Liver (tissue), 9 donors: ENCODE results near the gene RALGAPA2. TPM values are rescaled to one million over a fixed set of nuclear protein-coding genes. Genes with fewer than 3 reads are reported as not detected.
A peak's percentile ranks its signal among the peaks of the same experiment; 100 is the strongest.

Source experiments
- DNase-seq: peaks from one replicate; pipeline ENCODE4 v3.0.0-alpha.2; 2017; ENCODE audit warnings: low spot score
- H3K27ac ChIP-seq, 2 donors: one replicate each; pipeline ENCODE4 v1.7.0; 2013; ENCODE audit warnings: inconsistent platforms in 2 of 2, low read length in 2 of 2, control low read depth in 1 of 2, low read depth in 1 of 2, mild to moderate bottlenecking in 1 of 2
- H3K27me3 ChIP-seq, 4 donors: one replicate each; pipeline versions ENCODE4 v1.6.1 to v1.7.0; 2013; ENCODE audit warnings: low read length in 3 of 4, inconsistent platforms in 1 of 4, mild to moderate bottlenecking in 1 of 4, moderate library complexity in 1 of 4; ENCODE audit not compliant: control insufficient read depth in 4 of 4, insufficient read depth in 4 of 4
- H3K36me3 ChIP-seq, 4 donors: one replicate each; pipeline versions ENCODE4 v1.6.1 to v1.7.0; 2013; ENCODE audit warnings: low read length in 3 of 4, mild to moderate bottlenecking in 3 of 4, low read depth in 1 of 4, moderate library complexity in 1 of 4; ENCODE audit not compliant: control insufficient read depth in 4 of 4, insufficient read depth in 3 of 4
- H3K4me1 ChIP-seq, 4 donors: one replicate each; pipeline versions ENCODE4 v1.6.1 to v1.7.0; 2013; ENCODE audit warnings: low read length in 3 of 4, mild to moderate bottlenecking in 3 of 4, moderate library complexity in 1 of 4; ENCODE audit not compliant: control insufficient read depth in 4 of 4, insufficient read depth in 4 of 4
- H3K4me3 ChIP-seq, 3 donors: one replicate each; pipeline versions ENCODE4 v1.6.1 to v1.7.0; 2013; ENCODE audit warnings: low read length in 3 of 3, control low read depth in 1 of 3, low read depth in 1 of 3, mild to moderate bottlenecking in 1 of 3
- H3K9ac ChIP-seq, 2 donors: one replicate each; pipeline ENCODE4 v1.7.0; 2013; ENCODE audit warnings: low read length in 2 of 2, mild to moderate bottlenecking in 2 of 2, moderate library complexity in 2 of 2, control low read depth in 1 of 2, low read depth in 1 of 2
- H3K9me3 ChIP-seq, 4 donors: one replicate each; pipeline versions ENCODE4 v1.6.1 to v1.7.0; 2013; ENCODE audit warnings: low read length in 3 of 4; ENCODE audit not compliant: control insufficient read depth in 4 of 4
- EGR1 ChIP-seq, 2 donors: IDR thresholded peaks; 2 replicates each; pipeline ENCODE4 v1.6.1; 2016 to 2018; ENCODE audit warnings: antibody characterized with exemption in 2 of 2, low read depth in 2 of 2
- FOXA1 ChIP-seq: IDR thresholded peaks from 2 replicates; pipeline ENCODE4 v1.6.1; 2016; ENCODE audit warnings: antibody characterized with exemption
- FOXA2 ChIP-seq: IDR thresholded peaks from 2 replicates; pipeline ENCODE4 v1.6.1; 2016; ENCODE audit warnings: antibody characterized with exemption
- GABPA ChIP-seq, 2 donors: IDR thresholded peaks in 1 of 2; conservative IDR thresholded peaks in 1 of 2; 2 replicates each; pipeline ENCODE4 v1.6.1; 2016; ENCODE audit warnings: antibody characterized with exemption in 2 of 2, mild to moderate bottlenecking in 1 of 2, moderate library complexity in 1 of 2
- HNF4A ChIP-seq, 2 donors: conservative IDR thresholded peaks; 2 replicates each; pipeline ENCODE4 v1.6.1; 2016; ENCODE audit warnings: antibody characterized with exemption in 2 of 2, mild to moderate bottlenecking in 2 of 2
- HNF4G ChIP-seq: IDR thresholded peaks from 2 replicates; pipeline ENCODE4 v1.6.1; 2016; ENCODE audit warnings: antibody characterized with exemption
- JUND ChIP-seq, 2 donors: IDR thresholded peaks; 2 replicates each; pipeline ENCODE4 v1.6.1; 2016; ENCODE audit warnings: antibody characterized with exemption in 2 of 2
- NR2F2 ChIP-seq: IDR thresholded peaks from 2 replicates; pipeline ENCODE4 v1.6.1; 2016; ENCODE audit warnings: antibody characterized with exemption
- RAD21 ChIP-seq, 2 donors: IDR thresholded peaks; 2 replicates each; pipeline ENCODE4 v1.6.1; 2016; ENCODE audit warnings: antibody characterized with exemption in 2 of 2, mild to moderate bottlenecking in 2 of 2
- RXRA ChIP-seq, 2 donors: IDR thresholded peaks; 2 replicates each; pipeline ENCODE4 v1.6.1; 2017 to 2018; ENCODE audit warnings: antibody characterized with exemption in 2 of 2, mild to moderate bottlenecking in 1 of 2
- SP1 ChIP-seq: IDR thresholded peaks from 2 replicates; pipeline ENCODE4 v1.6.1; 2018; ENCODE audit warnings: antibody characterized with exemption, mild to moderate bottlenecking
- TAF1 ChIP-seq: conservative IDR thresholded peaks from 2 replicates; pipeline ENCODE4 v1.6.1; 2016; ENCODE audit warnings: antibody characterized with exemption, mild to moderate bottlenecking
- YY1 ChIP-seq: IDR thresholded peaks from 2 replicates; pipeline ENCODE4 v1.6.1; 2016; ENCODE audit warnings: antibody characterized with exemption, mild to moderate bottlenecking
- WGBS: extraction: QIAGEN DNeasy Blood & Tissue Kit; methylation state at CpG from one replicate; pipeline ENCODE4 v1.1.7; 2013; 5-methylcytosine and 5-hydroxymethylcytosine counted together
- polyA plus RNA-seq, 2 donors: library from polyadenylated mRNA; stranded (reverse) in 1 of 2; unstranded in 1 of 2; fragments of 200-250 nt in 1 of 2; fragments of >200 nt in 1 of 2; fragmentation: Nextera tagmentation in 1 of 2; extraction: Ambion mirVana in 1 of 2; gene quantifications; one replicate each; pipeline versions ENCODE4 v1.2.1 to v1.2.3, GENCODE V29; 2013 to 2015
- total RNA-seq, 2 donors: library from RNA; depleted of rRNA; stranded (reverse); fragments of >200 nt; gene quantifications; one replicate each; pipeline ENCODE4 v1.2.3, GENCODE V29; 2014
- TF ChIP-seq, protein P1 (sequence below): IDR thresholded peaks from 2 replicates; pipeline ENCODE4 v1.6.1; 2016; ENCODE audit warnings: antibody characterized with exemption
- TF ChIP-seq, protein P2 (sequence below): IDR thresholded peaks from 2 replicates; pipeline ENCODE4 v1.6.1; 2016; ENCODE audit warnings: antibody characterized with exemption
- TF ChIP-seq, protein P3 (sequence below): IDR thresholded peaks from 2 replicates; pipeline ENCODE4 v1.6.1; 2016; ENCODE audit warnings: antibody characterized with exemption
- TF ChIP-seq, protein P4 (sequence below): fragments of 150-350 bp; IDR thresholded peaks from 2 replicates; pipeline ENCODE4 v1.5.1; 2017; ENCODE audit warnings: improper control_type of control experiment, low read depth, low read length; ENCODE audit not compliant: missing input control
- TF ChIP-seq, protein P5 (sequence below): IDR thresholded peaks from 2 replicates; pipeline ENCODE4 v1.6.1; 2016; ENCODE audit warnings: antibody characterized with exemption, mild to moderate bottlenecking
- donor health status: healthy.
- donor health status: healthy.
- donor health status: healthy.
- donor health status: healthy.
- donor health status: healthy.

The RALGAPA2 gene
- total and polyA plus RNA-seq, 4 donors = 14.8 to 89.9 (median 25.1) TPM

DNA sequence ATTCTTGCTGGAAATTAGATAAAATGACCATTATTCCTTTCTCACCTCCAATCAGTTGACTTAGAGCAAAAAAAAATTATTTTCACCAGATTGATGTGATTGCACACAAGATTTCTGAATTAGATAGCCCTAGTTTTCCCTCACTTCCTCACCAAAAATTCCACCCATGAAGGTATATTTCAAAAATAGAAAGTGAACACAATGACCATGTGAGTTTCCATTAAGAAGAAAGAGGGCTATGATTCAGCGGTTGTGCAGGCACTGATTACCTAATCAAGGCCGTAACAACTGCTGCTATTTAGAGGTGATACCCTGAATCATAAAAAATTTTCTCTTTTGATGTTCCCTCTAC is 19.5 kb upstream of the RALGAPA2 start:
- Histone ChIP-seq H3K36me3 (no peaks in the 10 kb centered on the region), H3K9me3 (no peaks in the 10 kb centered on the region), H3K27me3 (no peaks in the 10 kb centered on the region), H3K9ac (no peak overlapping the region), H3K4me3 (no peak overlapping the region), H3K4me1 (peaks cover 3 to 42% (median 18%) of the 10 kb centered on the region in 4 donors), H3K27ac (peak overlapping the region; percentile 61 to 84)
- TF ChIP-seq YY1 (peak; percentile 25), HNF4G (no peak), JUND (IDR thresholded peaks at IDR 0.05) (peak in 1 of 2 donors; percentile 51), RAD21 (IDR thresholded peaks at IDR 0.05) (no peak), TAF1 (no peak), NR2F2 (no peak), SP1 (no peak), EGR1 (IDR thresholded peaks at IDR 0.05; ENCODE audit: low read depth in 2 of 2) (no peak), FOXA2 (no peak), GABPA (IDR thresholded peaks at IDR 0.05 in 1 of 2, conservative IDR thresholded peaks at IDR 0.05 in 1 of 2) (no peak), RXRA (IDR thresholded peaks at IDR 0.05) (peak in 1 of 2 donors; percentile 17), FOXA1 (no peak), HNF4A (conservative IDR thresholded peaks at IDR 0.05) (no peak)
- TF ChIP-seq, protein P1, sequence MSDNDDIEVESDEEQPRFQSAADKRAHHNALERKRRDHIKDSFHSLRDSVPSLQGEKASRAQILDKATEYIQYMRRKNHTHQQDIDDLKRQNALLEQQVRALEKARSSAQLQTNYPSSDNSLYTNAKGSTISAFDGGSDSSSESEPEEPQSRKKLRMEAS = no peak
- TF ChIP-seq, protein P2, sequence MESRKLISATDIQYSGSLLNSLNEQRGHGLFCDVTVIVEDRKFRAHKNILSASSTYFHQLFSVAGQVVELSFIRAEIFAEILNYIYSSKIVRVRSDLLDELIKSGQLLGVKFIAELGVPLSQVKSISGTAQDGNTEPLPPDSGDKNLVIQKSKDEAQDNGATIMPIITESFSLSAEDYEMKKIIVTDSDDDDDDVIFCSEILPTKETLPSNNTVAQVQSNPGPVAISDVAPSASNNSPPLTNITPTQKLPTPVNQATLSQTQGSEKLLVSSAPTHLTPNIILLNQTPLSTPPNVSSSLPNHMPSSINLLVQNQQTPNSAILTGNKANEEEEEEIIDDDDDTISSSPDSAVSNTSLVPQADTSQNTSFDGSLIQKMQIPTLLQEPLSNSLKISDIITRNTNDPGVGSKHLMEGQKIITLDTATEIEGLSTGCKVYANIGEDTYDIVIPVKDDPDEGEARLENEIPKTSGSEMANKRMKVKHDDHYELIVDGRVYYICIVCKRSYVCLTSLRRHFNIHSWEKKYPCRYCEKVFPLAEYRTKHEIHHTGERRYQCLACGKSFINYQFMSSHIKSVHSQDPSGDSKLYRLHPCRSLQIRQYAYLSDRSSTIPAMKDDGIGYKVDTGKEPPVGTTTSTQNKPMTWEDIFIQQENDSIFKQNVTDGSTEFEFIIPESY = no peak
- TF ChIP-seq, protein P3, sequence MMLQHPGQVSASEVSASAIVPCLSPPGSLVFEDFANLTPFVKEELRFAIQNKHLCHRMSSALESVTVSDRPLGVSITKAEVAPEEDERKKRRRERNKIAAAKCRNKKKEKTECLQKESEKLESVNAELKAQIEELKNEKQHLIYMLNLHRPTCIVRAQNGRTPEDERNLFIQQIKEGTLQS = no peak
- TF ChIP-seq, protein P4, sequence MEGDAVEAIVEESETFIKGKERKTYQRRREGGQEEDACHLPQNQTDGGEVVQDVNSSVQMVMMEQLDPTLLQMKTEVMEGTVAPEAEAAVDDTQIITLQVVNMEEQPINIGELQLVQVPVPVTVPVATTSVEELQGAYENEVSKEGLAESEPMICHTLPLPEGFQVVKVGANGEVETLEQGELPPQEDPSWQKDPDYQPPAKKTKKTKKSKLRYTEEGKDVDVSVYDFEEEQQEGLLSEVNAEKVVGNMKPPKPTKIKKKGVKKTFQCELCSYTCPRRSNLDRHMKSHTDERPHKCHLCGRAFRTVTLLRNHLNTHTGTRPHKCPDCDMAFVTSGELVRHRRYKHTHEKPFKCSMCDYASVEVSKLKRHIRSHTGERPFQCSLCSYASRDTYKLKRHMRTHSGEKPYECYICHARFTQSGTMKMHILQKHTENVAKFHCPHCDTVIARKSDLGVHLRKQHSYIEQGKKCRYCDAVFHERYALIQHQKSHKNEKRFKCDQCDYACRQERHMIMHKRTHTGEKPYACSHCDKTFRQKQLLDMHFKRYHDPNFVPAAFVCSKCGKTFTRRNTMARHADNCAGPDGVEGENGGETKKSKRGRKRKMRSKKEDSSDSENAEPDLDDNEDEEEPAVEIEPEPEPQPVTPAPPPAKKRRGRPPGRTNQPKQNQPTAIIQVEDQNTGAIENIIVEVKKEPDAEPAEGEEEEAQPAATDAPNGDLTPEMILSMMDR = no peak
- TF ChIP-seq, protein P5, sequence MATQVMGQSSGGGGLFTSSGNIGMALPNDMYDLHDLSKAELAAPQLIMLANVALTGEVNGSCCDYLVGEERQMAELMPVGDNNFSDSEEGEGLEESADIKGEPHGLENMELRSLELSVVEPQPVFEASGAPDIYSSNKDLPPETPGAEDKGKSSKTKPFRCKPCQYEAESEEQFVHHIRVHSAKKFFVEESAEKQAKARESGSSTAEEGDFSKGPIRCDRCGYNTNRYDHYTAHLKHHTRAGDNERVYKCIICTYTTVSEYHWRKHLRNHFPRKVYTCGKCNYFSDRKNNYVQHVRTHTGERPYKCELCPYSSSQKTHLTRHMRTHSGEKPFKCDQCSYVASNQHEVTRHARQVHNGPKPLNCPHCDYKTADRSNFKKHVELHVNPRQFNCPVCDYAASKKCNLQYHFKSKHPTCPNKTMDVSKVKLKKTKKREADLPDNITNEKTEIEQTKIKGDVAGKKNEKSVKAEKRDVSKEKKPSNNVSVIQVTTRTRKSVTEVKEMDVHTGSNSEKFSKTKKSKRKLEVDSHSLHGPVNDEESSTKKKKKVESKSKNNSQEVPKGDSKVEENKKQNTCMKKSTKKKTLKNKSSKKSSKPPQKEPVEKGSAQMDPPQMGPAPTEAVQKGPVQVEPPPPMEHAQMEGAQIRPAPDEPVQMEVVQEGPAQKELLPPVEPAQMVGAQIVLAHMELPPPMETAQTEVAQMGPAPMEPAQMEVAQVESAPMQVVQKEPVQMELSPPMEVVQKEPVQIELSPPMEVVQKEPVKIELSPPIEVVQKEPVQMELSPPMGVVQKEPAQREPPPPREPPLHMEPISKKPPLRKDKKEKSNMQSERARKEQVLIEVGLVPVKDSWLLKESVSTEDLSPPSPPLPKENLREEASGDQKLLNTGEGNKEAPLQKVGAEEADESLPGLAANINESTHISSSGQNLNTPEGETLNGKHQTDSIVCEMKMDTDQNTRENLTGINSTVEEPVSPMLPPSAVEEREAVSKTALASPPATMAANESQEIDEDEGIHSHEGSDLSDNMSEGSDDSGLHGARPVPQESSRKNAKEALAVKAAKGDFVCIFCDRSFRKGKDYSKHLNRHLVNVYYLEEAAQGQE = no peak
- 48% methylated on average over 2 of the region's 2 CpGs for WGBS
- DNase-seq = no peak
